Esophagus muscularis mucosa (tissue), 4 donors: ENCODE results near the gene SP100.

Experiments
- CTCF ChIP-seq, 3 experiments: fragments of 200-600 bp in 2 of 3; fragments of 450-650 bp in 1 of 3; sonication (generic) in 2 of 3; IDR thresholded peaks; one replicate each; pipeline ENCODE4 v1.5.1; 2017 to 2019; ENCODE audit warnings: antibody characterized with exemption in 3 of 3, mild to moderate bottlenecking in 2 of 3, moderate library complexity in 1 of 3
- EP300 ChIP-seq: sonication (generic); formaldehyde crosslinking; IDR thresholded peaks from one replicate; pipeline ENCODE4 v1.6.1; 2017; ENCODE audit warnings: antibody characterized with exemption
- POLR2A ChIP-seq: fragments of 450-650 bp; IDR thresholded peaks from one replicate; pipeline ENCODE4 v1.6.1; 2017; ENCODE audit warnings: antibody characterized with exemption, moderate library complexity, mild to moderate bottlenecking, low read depth

- no peak for TF ChIP-seq CTCF (IDR thresholded peaks at IDR 0.05)
- no peak for TF ChIP-seq POLR2A
- no peak for TF ChIP-seq EP300
These were observed 153.3 kb downstream of the SP100 start for GRCh38 chr2:230569298-230569697.
